ENCODE results near the gene SPON1.

DNA sequence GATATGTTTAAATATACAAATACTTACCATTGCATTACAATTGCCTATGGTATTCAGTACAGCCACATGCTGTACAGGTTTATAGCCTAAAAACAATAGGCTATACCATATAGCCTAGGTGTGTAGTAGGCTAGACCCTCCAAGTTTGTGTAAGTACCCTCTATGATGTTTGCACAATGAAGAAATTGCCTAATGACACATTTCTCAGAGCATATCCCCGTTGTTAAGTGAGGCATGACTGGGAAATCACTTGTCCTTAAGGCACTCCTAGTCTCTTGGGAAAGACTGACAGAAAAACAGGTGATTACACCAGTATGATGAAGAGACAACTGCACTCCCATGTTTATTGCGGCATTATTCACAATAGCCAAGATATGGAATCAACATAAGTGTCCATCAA, 187.2 kb downstream of the SPON1 start:
- TF ChIP-seq KDM1A (IDR thresholded peaks at IDR 0.05; ENCODE audit: borderline replicate concordance, low read length) = no peak
- TF ChIP-seq, protein P1, sequence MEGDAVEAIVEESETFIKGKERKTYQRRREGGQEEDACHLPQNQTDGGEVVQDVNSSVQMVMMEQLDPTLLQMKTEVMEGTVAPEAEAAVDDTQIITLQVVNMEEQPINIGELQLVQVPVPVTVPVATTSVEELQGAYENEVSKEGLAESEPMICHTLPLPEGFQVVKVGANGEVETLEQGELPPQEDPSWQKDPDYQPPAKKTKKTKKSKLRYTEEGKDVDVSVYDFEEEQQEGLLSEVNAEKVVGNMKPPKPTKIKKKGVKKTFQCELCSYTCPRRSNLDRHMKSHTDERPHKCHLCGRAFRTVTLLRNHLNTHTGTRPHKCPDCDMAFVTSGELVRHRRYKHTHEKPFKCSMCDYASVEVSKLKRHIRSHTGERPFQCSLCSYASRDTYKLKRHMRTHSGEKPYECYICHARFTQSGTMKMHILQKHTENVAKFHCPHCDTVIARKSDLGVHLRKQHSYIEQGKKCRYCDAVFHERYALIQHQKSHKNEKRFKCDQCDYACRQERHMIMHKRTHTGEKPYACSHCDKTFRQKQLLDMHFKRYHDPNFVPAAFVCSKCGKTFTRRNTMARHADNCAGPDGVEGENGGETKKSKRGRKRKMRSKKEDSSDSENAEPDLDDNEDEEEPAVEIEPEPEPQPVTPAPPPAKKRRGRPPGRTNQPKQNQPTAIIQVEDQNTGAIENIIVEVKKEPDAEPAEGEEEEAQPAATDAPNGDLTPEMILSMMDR (IDR thresholded peaks at IDR 0.05; ENCODE audit: control extremely low read depth in 1 of 3, insufficient read depth in 1 of 3, low read depth in 1 of 3, low read length in 3 of 3) = no peak
- no peak for TF ChIP-seq EP300 (IDR thresholded peaks at IDR 0.05; ENCODE audit: borderline replicate concordance in 1 of 2, low read depth in 2 of 2, low read length in 2 of 2)
- TF ChIP-seq JUN (IDR thresholded peaks at IDR 0.05; ENCODE audit: low read depth, low read length) = no peak
